Measurements from ENCODE around the gene ERCC4. TPM values are rescaled to one million over a fixed set of nuclear protein-coding genes. Genes with fewer than 3 reads are reported as not detected.

Gene ERCC4
- total RNA-seq, 1 donor from 2014 or later = 7.2 TPM

GRCh38 chr16:13939821-13940220 lies 19.9 kb downstream of the ERCC4 start:
- no peak overlapping the region for H3K4me3 ChIP-seq (ENCODE audit: low read depth, low read length)
- no peaks in the 10 kb centered on the region for H3K36me3 ChIP-seq (ENCODE audit: control insufficient read depth, insufficient read depth, low read length)
- TF ChIP-seq CTCF (IDR thresholded peaks at IDR 0.05; ENCODE audit: insufficient read depth, low read length, poor library complexity, severe bottlenecking) = no peak
- no peak for DNase-seq (ENCODE audit: low read depth)
- H3K27me3 ChIP-seq (ENCODE audit: control insufficient read depth, insufficient read depth, low read length) = no peaks in the 10 kb centered on the region

- TF ChIP-seq CTCF (IDR thresholded peaks at IDR 0.05; ENCODE audit: insufficient read depth, low read length, poor library complexity, severe bottlenecking) = no peak
- no peak overlapping the region for H3K4me3 ChIP-seq (ENCODE audit: low read depth, low read length)
- no peaks in the 10 kb centered on the region for H3K36me3 ChIP-seq (ENCODE audit: control insufficient read depth, insufficient read depth, low read length)
- DNase-seq (ENCODE audit: low read depth) = no peak
- H3K27me3 ChIP-seq (ENCODE audit: control insufficient read depth, insufficient read depth, low read length) = no peaks in the 10 kb centered on the region
These were observed 20.5 kb downstream of the ERCC4 start for GRCh38 chr16:13940397-13940933.

- TF ChIP-seq CTCF (IDR thresholded peaks at IDR 0.05; ENCODE audit: insufficient read depth, low read length, poor library complexity, severe bottlenecking) = no peak
- no peak for DNase-seq (ENCODE audit: low read depth)
- no peaks in the 10 kb centered on the region for H3K36me3 ChIP-seq (ENCODE audit: control insufficient read depth, insufficient read depth, low read length)
- H3K27me3 ChIP-seq (ENCODE audit: control insufficient read depth, insufficient read depth, low read length) = no peaks in the 10 kb centered on the region
- H3K4me3 ChIP-seq (ENCODE audit: low read depth, low read length) = no peak overlapping the region
These were observed 24.9 kb downstream of the ERCC4 start for GRCh38 chr16:13944816-13945215.

- Histone ChIP-seq H3K27me3 (ENCODE audit: control insufficient read depth, insufficient read depth, low read length) (no peaks in the 10 kb centered on the region), H3K36me3 (ENCODE audit: control insufficient read depth, insufficient read depth, low read length) (no peaks in the 10 kb centered on the region), H3K4me3 (ENCODE audit: low read depth, low read length) (no peak overlapping the region)
- no peak for TF ChIP-seq CTCF (IDR thresholded peaks at IDR 0.05; ENCODE audit: insufficient read depth, low read length, poor library complexity, severe bottlenecking)
- no peak for DNase-seq (ENCODE audit: low read depth)
These were observed 26.0 kb downstream of the ERCC4 start for GRCh38 chr16:13945744-13946485.

- no peak for DNase-seq (ENCODE audit: low read depth)
- Histone ChIP-seq H3K36me3 (ENCODE audit: control insufficient read depth, insufficient read depth, low read length) (no peaks in the 10 kb centered on the region), H3K4me3 (ENCODE audit: low read depth, low read length) (no peak overlapping the region), H3K27me3 (ENCODE audit: control insufficient read depth, insufficient read depth, low read length) (no peaks in the 10 kb centered on the region)
- no peak for TF ChIP-seq CTCF (IDR thresholded peaks at IDR 0.05; ENCODE audit: insufficient read depth, low read length, poor library complexity, severe bottlenecking)
These were observed 28.1 kb downstream of the ERCC4 start for GRCh38 chr16:13948086-13948485.

All from kidney epithelial cell (primary cell).